ENCODE data around the gene SYCE3. TPM values are rescaled to one million over a fixed set of nuclear protein-coding genes. Genes with fewer than 3 reads are reported as not detected.
"Not testable (repeated sequence)": the region's sequence is repeated elsewhere in the genome, so short reads cannot be mapped to it uniquely, and the experiment has no call there.

SYCE3 gene
- total and polyA plus RNA-seq, 11 donors = not detected

- peak overlapping the region in 7 of 12 donors; percentile 4 to 98 (median 94) for H3K27ac ChIP-seq
- peaks cover 2 to 72% (median 22%) of the 10 kb centered on the region in 12 donors for H3K4me1 ChIP-seq
- peak overlapping the region in 1 of 12 donors; percentile 18 for H3K4me3 ChIP-seq
- 60 to 63% (median 62%) methylated on average over 21 of the region's 21 CpGs for WGBS, 4 donors
- peaks cover 0 to 65% (median 6%) of the 10 kb centered on the region in 9 donors for H3K27me3 ChIP-seq
- ATAC-seq; H3K36me3 ChIP-seq; H3K9me3 ChIP-seq; intact Hi-C loops (cut with DNase I): not testable (repeated sequence)
- peak in 1 of 2 donors; percentile 23 for TF ChIP-seq POLR2A (IDR thresholded peaks at IDR 0.05)
- peak in 3 of 5 donors; percentile 39 to 59 (median 45) for DNase-seq
These were observed 28.6 kb downstream of the SYCE3 start for GRCh38 chr22:50533856-50534711.

GRCh38 chr22:50532824-50533796, 29.6 kb downstream of the SYCE3 start:
- DNase-seq = peak in 2 of 5 donors; percentile 17 to 22
- H3K4me3 ChIP-seq = peak overlapping the region in 8 of 12 donors; percentile 60 to 89 (median 81)

GRCh38 chr22:50531962-50532674, 30.6 kb downstream of the SYCE3 start:
- Histone ChIP-seq H3K4me1 (peaks cover 0 to 72% (median 22%) of the 10 kb centered on the region in 12 donors), H3K27me3 (peaks cover 0 to 61% (median 6%) of the 10 kb centered on the region in 9 donors)

More at GRCh38 chr22:50532824-50533796, 29.6 kb downstream of the SYCE3 start:
- WGBS, 4 donors = 70 to 77% (median 72%) methylated on average over 19 of the region's 19 CpGs
- peaks cover 0 to 72% (median 20%) of the 10 kb centered on the region in 12 donors for H3K4me1 ChIP-seq
- no peaks in the 10 kb centered on the region for H3K9me3 ChIP-seq
- H3K36me3 ChIP-seq = peaks cover 0 to 14% (median 0%) of the 10 kb centered on the region in 9 donors
- TF ChIP-seq POLR2A (IDR thresholded peaks at IDR 0.05) = no peak
- H3K27me3 ChIP-seq = peaks cover 0 to 65% (median 6%) of the 10 kb centered on the region in 9 donors
- intact Hi-C loops (cut with DNase I) = no loop called here
- H3K27ac ChIP-seq = peak overlapping the region; percentile 78 to 98 (median 94)
- no peak for ATAC-seq

GRCh38 chr22:50531546-50531961, 31.2 kb downstream of the SYCE3 start:
- H3K4me3 ChIP-seq = peak overlapping the region; percentile 45 to 89 (median 72)
- DNase-seq = peak in 4 of 5 donors; percentile 66 to 86 (median 74)
- WGBS, 4 donors = 0 to 2% (median 1%) methylated on average over 16 to 44 of the region's 44 CpGs
- peaks cover 0 to 72% (median 26%) of the 10 kb centered on the region in 12 donors for H3K4me1 ChIP-seq
- peaks cover 0 to 17% (median 0%) of the 10 kb centered on the region in 9 donors for H3K36me3 ChIP-seq
- intact Hi-C loops (cut with DNase I) = no loop called here
- no peaks in the 10 kb centered on the region for H3K9me3 ChIP-seq
- ATAC-seq = peak in 3 of 4 donors; percentile 6 to 29 (median 14)
- H3K27ac ChIP-seq = peak overlapping the region; percentile 78 to 98 (median 94)
- no peak for TF ChIP-seq CTCF (IDR thresholded peaks at IDR 0.05)
- no peak for TF ChIP-seq POLR2A (IDR thresholded peaks at IDR 0.05)
- peaks cover 0 to 61% (median 6%) of the 10 kb centered on the region in 9 donors for H3K27me3 ChIP-seq

More at GRCh38 chr22:50531962-50532674, 30.6 kb downstream of the SYCE3 start:
- H3K36me3 ChIP-seq = peaks cover 0 to 17% (median 0%) of the 10 kb centered on the region in 9 donors
- 2 to 9% (median 6%) methylated on average over 21 to 56 of the region's 56 CpGs for WGBS, 4 donors
- intact Hi-C loops (cut with DNase I) = no loop called here
- H3K9me3 ChIP-seq = no peaks in the 10 kb centered on the region
- ATAC-seq (peak; percentile 57 to 75 (median 66)), DNase-seq (peak; percentile 87 to 90 (median 89))
- TF ChIP-seq POLR2A (IDR thresholded peaks at IDR 0.05) (peak in 1 of 2 donors; percentile 35), CTCF (IDR thresholded peaks at IDR 0.05) (no peak)
- peak overlapping the region; percentile 78 to 98 (median 94) for H3K27ac ChIP-seq
- H3K4me3 ChIP-seq = peak overlapping the region; percentile 45 to 89 (median 72)
